Prostate gland (tissue), 2 donors: ENCODE data around the gene ZNF565.

Source experiments
- POLR2AphosphoS5 ChIP-seq: sonication (generic); formaldehyde crosslinking; IDR thresholded peaks from one replicate; pipeline ENCODE4 v1.6.1; 2017; ENCODE audit warnings: antibody characterized with exemption
- TF ChIP-seq, protein P1 (sequence below), 4 experiments: fragments of 200-600 bp in 2 of 4; fragments of 450-650 bp in 2 of 4; sonication (generic) in 2 of 4; IDR thresholded peaks; 1 replicate in 3 of 4; 2 replicates in 1 of 4; pipeline ENCODE4 v1.5.1; 2016 to 2019; ENCODE audit warnings: antibody characterized with exemption in 4 of 4, mild to moderate bottlenecking in 2 of 4, moderate library complexity in 2 of 4

DNA sequence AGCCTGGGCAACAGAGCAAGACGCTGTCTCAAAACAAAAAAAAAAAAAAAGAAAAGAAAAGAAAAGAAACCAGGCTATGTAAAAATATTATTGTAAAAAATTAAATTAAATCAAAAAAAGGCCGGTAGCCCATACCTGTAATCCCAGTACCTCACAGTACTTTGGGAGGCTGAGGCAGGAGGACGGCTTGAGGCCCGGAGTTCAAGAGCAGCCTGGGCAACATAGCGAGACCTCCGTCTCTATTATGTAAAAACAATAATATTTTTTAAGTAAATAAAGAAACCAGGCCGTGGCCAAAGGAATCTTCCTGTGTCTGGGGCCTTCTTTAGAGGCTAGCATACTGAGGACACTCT lies 75.4 kb downstream of the ZNF565 start:
- TF ChIP-seq, protein P1, sequence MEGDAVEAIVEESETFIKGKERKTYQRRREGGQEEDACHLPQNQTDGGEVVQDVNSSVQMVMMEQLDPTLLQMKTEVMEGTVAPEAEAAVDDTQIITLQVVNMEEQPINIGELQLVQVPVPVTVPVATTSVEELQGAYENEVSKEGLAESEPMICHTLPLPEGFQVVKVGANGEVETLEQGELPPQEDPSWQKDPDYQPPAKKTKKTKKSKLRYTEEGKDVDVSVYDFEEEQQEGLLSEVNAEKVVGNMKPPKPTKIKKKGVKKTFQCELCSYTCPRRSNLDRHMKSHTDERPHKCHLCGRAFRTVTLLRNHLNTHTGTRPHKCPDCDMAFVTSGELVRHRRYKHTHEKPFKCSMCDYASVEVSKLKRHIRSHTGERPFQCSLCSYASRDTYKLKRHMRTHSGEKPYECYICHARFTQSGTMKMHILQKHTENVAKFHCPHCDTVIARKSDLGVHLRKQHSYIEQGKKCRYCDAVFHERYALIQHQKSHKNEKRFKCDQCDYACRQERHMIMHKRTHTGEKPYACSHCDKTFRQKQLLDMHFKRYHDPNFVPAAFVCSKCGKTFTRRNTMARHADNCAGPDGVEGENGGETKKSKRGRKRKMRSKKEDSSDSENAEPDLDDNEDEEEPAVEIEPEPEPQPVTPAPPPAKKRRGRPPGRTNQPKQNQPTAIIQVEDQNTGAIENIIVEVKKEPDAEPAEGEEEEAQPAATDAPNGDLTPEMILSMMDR (IDR thresholded peaks at IDR 0.05) = no peak
- no peak for TF ChIP-seq POLR2AphosphoS5
